Endothelial cell (in vitro differentiated cells): Measurements from ENCODE around the gene CRACDL. TPM values are rescaled to one million over a fixed set of nuclear protein-coding genes. Genes with fewer than 3 reads are reported as not detected.

Experiments
- DNase-seq: peaks from one replicate; pipeline ENCODE4 v3.0.0; 2021; ENCODE audit warnings: low spot score
- H3K27ac Mint-ChIP-seq: one replicate; pipeline ENCODE4 v1.8.0; 2021; ENCODE audit warnings: mixed read lengths, inconsistent platforms; ENCODE audit not compliant: unreplicated experiment
- H3K27me3 Mint-ChIP-seq: one replicate; pipeline ENCODE4 v1.8.0; 2021; ENCODE audit warnings: mild to moderate bottlenecking, moderate library complexity, mixed read lengths, inconsistent platforms; ENCODE audit not compliant: unreplicated experiment
- H3K36me3 Mint-ChIP-seq: one replicate; pipeline ENCODE4 v1.8.0; 2021; ENCODE audit warnings: mild to moderate bottlenecking, low read depth, mixed read lengths, inconsistent platforms; ENCODE audit not compliant: unreplicated experiment
- H3K4me1 Mint-ChIP-seq: one replicate; pipeline ENCODE4 v1.8.0; 2021; ENCODE audit warnings: mild to moderate bottlenecking, mixed read lengths, inconsistent platforms; ENCODE audit not compliant: unreplicated experiment
- H3K4me3 Mint-ChIP-seq: one replicate; pipeline ENCODE4 v1.8.0; 2021; ENCODE audit warnings: mild to moderate bottlenecking, mixed read lengths, inconsistent platforms; ENCODE audit not compliant: unreplicated experiment
- H3K9me3 Mint-ChIP-seq: one replicate; pipeline ENCODE4 v1.8.0; 2021; ENCODE audit warnings: mixed read lengths, inconsistent platforms; ENCODE audit not compliant: unreplicated experiment
- CTCF ChIP-seq: fragments of 200-600 bp; sonication (generic); IDR thresholded peaks from one replicate; pipeline ENCODE4 v1.5.0; 2021; ENCODE audit warnings: antibody characterized with exemption; ENCODE audit not compliant: unreplicated experiment
- total RNA-seq: library from RNA; stranded (reverse); fragmentation: NEBNext Ultra II Directional; extraction: Animal tissue kit (Norgen Biotek cat#: 25700); gene quantifications from one replicate; pipeline ENCODE4 v1.2.1, GENCODE V29; 2021; ENCODE audit not compliant: unreplicated experiment

The CRACDL gene
- total RNA-seq, 1 donor from 2014 or later = 3.3 TPM

DNA sequence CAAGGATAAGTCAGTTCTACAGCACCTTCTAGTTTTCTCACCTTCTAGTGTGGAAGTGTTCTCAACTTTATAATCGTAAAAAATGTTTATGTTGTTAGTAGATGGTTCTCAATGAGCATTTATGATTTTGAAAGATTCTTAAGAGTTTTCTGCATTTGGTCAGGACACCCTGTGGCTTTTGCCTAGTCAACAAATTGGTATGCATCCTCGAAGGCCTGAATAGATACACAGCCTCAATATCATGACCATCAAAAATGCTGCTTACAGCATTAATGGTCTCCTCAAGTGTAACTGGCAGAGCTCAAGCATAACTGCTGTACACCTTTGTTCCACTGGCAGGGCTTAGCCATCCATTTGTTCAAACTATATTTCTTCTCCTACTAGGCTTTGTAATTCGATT is 96.7 kb downstream of the CRACDL start:
- Mint-ChIP-seq H3K9me3 (no peaks in the 10 kb centered on the region), H3K27me3 (no peaks in the 10 kb centered on the region), H3K4me1 (peaks cover 4% of the 10 kb centered on the region), H3K36me3 (no peaks in the 10 kb centered on the region), H3K4me3 (no peak overlapping the region), H3K27ac (no peak overlapping the region)
- DNase-seq = no peak
- no peak for TF ChIP-seq CTCF

DNA sequence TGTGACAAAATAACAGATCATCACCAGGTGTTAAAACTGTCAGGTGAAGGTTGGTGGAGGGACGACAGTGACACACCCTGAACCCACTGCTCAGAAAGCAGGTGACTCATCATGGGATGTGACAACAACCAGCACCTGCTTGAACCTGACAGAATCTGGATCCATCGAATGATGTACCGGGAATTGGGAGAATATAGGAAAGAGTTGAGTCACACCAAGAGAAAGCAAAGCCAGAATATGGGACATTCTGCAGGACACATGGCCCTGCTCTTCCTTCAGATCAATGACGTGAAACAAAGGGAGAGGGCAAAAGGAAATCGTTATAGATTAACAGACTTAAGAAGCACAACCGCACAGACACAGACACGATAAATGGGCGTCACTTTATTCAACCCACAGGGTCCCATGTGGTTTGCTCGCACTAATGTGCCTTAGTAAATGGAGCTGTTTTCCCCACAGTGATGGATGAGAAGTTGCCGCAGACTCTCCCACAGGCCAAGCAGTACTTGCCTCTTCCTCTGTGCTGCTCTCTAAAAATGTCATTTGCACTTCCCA is 100.1 kb downstream of the CRACDL start:
- Mint-ChIP-seq H3K27me3 (no peaks in the 10 kb centered on the region), H3K4me1 (peaks cover 30% of the 10 kb centered on the region), H3K27ac (no peak overlapping the region), H3K9me3 (no peaks in the 10 kb centered on the region), H3K36me3 (no peaks in the 10 kb centered on the region), H3K4me3 (no peak overlapping the region)
- no peak for TF ChIP-seq CTCF
- no peak for DNase-seq

GRCh38 chr2:98833917-98834263 is 102.1 kb downstream of the CRACDL start:
- peaks cover 41% of the 10 kb centered on the region for H3K4me1 Mint-ChIP-seq
- H3K4me3 Mint-ChIP-seq = no peak overlapping the region
- peak overlapping the region; percentile 80 for H3K27ac Mint-ChIP-seq
- no peaks in the 10 kb centered on the region for H3K9me3 Mint-ChIP-seq
- no peaks in the 10 kb centered on the region for H3K27me3 Mint-ChIP-seq
- DNase-seq = no peak
- H3K36me3 Mint-ChIP-seq = no peaks in the 10 kb centered on the region
- TF ChIP-seq CTCF = no peak

- DNase-seq = no peak
- H3K27me3 Mint-ChIP-seq = no peaks in the 10 kb centered on the region
- no peak for TF ChIP-seq CTCF
- no peaks in the 10 kb centered on the region for H3K9me3 Mint-ChIP-seq
- H3K4me3 Mint-ChIP-seq = peak overlapping the region; percentile 42
- H3K36me3 Mint-ChIP-seq = no peaks in the 10 kb centered on the region
- peak overlapping the region; percentile 80 for H3K27ac Mint-ChIP-seq
- peaks cover 45% of the 10 kb centered on the region for H3K4me1 Mint-ChIP-seq
These were observed 102.7 kb downstream of the CRACDL start for GRCh38 chr2:98833172-98833916.

DNA sequence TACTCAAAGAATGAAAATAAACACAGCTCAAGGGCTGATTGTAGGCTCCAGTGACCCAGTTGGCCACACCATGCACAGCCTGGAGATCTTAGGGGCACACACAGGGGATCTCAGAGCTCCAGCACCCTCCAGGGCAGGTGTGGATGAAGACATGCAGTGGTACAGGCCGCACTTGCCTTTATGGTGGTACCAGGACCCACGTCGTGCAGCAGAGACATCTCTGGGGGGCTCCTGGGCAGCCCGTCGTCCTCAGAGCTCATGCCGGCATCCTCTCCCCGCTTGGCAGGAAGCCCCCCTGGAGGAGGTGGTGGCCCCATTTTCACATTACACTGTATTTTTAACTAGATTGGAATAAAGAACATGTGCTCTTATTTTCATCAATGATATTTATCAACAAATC is 103.9 kb downstream of the CRACDL start:
- TF ChIP-seq CTCF = no peak
- no peak overlapping the region for H3K4me3 Mint-ChIP-seq

More for the DNA sequence above, 103.9 kb downstream of the CRACDL start:
- peak overlapping the region; percentile 3 for H3K27ac Mint-ChIP-seq
- H3K27me3 Mint-ChIP-seq = no peaks in the 10 kb centered on the region
- H3K4me1 Mint-ChIP-seq = peaks cover 47% of the 10 kb centered on the region
- H3K36me3 Mint-ChIP-seq = no peaks in the 10 kb centered on the region
- no peak for DNase-seq
- no peaks in the 10 kb centered on the region for H3K9me3 Mint-ChIP-seq
